ENCODE results near the gene MCC.
"Not testable (repeated sequence)": the region's sequence is repeated elsewhere in the genome, so short reads cannot be mapped to it uniquely, and the experiment has no call there.

MCC gene

DNA sequence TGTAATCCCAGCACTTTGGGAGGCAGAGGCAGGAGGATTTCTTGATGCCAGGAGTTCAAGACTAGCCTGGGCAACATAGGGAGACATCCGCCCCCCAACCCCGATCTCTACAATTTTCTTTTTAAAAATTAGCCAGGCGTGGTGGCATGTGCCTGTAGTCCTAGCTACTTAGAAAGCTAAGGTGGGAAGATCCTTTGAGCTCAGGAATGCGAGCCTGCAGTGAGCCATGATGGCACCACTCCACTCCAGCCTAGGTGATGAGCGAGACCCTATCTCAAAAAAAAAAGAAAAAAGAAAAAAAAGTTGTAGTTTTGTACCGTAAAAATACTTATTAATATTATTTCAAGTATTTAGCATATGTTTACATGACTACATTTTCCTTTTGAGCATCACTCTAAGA lies 82.7 kb downstream of the MCC start:
- no peak for DNase-seq

DNA sequence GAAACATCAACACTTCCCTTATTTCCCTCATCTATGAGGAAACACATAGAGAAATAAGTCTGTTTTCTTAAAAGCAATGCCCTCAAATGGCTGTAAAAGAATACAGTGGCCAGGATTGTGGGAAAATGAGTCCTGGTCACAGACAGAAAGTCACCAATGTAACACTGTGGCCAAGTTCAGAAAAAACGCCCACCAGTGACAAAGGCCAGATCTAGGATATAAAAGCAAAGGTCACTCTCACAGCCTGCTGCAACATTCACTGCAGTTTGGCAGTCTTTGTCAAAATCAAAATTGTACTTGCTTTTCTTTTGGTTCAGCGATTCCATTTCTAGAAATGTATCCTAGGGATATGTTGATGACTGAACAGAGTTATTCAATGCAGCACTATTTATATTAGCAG lies 84.0 kb downstream of the MCC start:
- no peak for DNase-seq

DNA sequence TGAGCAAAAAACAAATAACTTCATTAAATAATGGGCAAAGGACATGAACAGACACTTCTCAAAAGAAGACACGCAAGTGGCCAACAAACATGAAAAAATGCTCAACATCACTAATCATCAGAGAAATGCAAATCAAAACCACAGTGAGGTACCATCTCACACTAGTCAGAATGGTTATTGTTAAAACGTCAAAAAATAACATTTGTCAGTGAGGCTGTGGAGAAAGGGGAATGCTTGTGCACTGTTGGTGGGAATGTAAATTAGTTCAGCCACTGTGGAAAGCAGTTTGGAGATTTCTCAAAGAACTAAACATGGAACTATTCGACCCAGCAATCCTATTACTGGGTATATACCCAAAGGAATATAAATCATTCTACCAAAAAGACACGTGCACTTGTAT lies 90.3 kb downstream of the MCC start:
- not testable (repeated sequence) for DNase-seq

DNA sequence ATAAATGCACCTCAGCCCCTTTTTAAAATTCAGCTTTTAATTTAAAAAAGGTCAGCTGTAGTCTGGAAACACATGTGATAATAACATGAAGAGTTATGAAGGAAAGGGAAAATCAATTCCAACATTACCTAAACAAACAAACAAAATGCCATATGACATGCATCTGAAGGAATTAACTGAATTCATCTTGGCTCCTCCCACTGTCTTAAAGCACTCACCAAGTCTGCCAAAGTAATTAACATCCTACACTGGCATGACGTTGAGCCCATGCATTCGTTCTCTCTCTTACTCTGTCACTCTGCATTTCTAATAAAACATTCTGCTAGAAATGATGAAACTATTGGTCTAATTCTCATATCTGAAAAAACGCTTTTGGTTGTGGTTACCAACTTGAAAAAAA lies 91.2 kb downstream of the MCC start:
- no peak for DNase-seq

DNA sequence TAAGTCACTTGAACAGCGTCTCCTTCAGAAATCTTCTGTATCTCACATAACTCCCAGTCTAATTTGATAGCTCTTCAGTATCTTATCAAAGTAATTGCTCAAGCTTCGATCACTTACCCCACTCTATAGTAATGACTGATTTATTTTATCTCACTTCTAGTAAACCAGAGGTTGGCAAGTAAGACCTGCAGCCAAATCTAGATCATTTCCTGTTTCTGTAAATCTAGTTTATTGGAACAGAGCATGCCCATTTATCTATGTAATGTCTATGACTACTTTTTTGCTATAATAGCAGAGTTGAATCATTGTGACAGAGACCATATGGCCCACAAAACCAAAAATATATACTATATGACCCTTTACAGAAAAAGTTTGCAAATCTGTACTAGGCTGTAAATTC lies 93.6 kb downstream of the MCC start:
- no peak for DNase-seq

DNA sequence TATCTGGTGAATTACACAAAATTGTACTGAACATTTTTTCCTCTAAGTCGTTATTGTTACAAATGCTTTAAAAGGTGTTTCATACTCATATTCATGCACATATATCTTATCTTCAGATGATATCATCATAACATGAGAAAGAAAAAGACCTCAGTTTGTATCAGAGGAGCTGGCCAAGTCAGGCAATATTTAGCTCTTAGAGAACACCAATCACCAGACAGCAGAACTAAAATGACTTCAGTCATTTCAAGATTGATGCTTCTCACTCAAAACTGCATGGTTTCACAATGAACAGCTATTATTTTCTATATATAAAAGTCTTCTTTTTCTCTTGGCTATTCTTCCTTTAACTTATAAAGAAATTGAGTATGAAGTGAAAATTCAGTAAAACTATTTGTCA lies 98.0 kb downstream of the MCC start:
- no peak for DNase-seq

DNA sequence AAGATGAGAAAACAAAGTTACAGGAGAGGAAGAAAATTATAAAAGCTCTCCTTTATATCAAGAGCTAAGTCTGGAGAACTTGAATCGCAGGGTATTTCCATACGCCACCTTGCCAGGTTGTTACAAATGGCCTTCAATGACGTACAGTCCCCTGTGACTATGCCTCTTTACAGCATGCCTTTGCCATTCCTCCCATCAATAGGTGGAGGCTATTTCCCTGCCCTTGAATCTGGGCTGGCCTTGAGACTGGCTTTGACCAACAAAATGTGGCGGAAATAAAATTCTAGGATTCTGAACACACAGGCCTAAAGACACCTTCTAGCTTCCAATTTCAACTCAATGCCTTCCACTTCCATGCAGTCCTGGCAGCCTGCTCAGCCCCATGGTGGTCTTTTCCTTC lies 99.1 kb downstream of the MCC start:
- no peak for DNase-seq

DNA sequence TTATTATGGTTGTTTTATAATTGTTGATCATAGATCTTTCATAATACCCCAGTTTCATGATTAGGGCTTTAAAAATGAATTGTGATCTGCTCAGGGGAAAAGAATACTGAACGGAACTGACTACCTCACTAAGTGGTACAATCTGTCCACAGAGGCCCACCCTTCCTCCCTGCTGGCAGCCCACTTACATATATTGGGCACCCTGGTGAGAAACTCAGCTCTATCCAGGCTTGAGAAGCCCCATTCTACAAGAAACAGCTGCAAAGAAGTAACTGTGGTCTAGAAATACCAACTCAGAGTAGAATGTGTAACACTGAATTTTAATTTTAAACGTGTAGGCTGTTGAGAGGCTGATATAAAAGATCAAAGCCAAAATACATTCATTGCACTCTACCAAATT lies 100.4 kb downstream of the MCC start:
- DNase-seq = no peak

DNA sequence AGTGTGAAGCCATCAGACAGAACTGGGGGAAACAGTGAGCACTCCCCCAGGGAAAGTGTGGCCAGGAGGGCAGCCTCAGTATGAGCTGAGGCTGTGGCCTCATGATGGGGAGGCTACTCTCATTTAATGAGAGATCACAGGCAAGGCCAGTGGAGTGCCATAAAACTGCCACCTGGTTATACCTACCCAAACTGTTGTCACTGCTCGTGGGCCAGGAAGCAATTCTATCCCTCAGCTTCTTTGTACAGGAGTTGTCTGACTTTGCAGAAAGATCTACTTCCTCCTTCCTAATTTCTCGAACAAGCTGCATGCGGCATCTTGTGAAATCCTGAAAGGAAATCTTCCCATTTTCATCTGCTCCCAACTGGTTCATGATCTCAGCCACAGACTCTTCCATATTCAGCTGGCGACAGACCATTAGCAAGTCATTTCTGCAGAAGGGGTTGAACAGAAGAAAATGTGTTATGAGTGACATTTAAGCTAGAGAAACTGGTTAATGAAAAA lies 103.4 kb downstream of the MCC start:
- DNase-seq = no peak

DNA sequence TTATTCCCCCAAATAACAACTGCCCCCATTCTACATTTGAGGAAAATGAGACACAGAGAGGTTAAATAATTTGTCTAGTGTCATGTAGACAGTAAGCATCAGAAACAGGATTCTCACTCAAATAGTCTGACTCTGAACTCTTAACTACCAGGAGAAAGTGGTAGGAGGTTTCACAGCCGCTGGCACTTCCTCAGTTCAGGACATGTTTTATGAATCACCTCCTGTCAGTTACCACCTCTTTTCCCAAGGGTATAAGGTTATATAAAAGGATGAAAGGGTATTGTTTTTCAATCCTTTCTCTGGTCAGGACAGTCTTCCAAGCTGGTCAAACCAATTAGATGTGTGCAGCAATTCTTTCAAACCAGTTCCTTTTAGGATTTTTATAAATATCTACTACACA lies 105.5 kb downstream of the MCC start:
- no peak for DNase-seq

DNA sequence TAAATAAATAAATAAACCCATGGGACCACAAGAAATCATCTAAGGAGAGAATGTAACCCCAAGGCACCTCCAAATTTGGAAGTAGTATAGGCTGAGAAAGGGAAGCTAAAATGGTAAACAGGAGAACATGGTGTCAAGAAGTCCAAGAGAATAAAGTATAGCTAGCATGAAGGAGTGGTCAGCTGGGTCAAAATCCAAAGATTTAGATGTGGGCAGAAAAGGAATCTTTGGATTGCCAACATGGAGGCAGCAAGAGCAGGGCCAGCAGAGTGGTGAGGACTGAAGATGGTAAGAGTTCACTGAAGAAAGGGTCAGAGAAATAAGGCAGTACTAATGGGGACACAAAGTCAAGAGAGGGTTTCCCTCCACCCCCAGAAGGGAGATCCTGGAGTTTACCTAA lies 106.5 kb downstream of the MCC start:
- no peak for DNase-seq

DNA sequence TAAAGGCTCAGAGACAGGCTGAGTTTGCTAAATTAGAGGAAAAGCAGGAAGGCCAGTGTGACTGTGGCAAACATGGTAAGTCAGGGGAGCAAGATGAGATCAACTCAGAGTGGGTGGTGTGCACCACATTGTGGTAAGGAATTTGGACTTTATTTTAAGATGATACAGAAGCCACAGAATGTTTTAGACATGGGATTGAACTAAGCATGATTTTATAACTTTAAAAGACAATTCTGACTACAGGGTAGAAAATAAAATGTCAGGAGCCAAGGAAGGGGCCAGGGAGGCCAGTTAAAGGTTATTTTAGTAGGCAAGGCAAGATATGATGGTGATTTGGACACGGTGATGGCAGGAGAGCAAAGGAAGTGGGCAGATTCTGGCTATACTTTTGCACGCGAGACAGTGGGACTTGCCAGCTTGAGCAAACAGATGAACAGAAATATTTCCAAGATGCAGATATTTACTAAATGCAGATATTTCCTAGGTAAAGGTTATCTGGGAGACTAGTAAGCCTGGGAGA lies 107.4 kb downstream of the MCC start:
- no peak for DNase-seq

DNA sequence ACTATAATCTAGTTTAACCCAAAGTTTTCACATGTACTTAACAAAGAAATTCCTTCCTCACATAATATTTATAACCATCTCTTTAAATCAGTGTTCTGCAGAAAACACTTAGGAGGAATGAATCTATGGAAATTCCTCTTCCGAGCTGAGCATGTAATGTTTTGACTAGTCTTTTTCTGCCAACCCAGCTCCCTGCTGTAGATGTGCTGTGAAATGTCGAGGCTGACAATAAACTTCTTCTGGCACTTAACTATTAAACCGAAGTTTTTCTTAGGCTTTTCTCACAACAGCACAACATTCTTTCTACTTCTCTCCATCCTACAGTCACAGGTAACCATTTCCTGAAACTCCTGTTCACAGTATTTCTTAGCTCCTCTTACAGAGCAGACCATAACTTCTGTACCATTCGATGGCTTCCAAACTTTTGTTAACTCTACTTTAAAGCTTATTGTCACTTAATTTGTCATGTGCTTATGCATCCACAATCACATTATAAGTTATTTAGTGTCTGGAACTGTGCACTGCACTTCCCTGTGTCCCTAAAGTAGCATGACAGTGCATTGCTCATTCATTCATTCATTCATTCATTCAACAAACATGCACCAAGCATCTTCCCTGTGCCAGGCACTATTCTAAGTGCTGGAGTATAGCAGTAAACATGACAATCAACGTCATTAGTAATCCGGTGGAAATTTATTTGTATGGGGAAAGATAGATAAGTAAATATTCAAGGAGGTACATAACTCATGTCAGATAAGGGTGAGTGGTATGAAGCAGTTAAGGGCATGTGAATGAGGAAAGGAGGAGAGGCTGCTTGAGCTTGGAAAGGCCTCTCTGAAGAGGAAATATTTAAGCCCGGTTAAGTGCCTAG lies 108.1 kb downstream of the MCC start:
- DNase-seq = no peak

DNA sequence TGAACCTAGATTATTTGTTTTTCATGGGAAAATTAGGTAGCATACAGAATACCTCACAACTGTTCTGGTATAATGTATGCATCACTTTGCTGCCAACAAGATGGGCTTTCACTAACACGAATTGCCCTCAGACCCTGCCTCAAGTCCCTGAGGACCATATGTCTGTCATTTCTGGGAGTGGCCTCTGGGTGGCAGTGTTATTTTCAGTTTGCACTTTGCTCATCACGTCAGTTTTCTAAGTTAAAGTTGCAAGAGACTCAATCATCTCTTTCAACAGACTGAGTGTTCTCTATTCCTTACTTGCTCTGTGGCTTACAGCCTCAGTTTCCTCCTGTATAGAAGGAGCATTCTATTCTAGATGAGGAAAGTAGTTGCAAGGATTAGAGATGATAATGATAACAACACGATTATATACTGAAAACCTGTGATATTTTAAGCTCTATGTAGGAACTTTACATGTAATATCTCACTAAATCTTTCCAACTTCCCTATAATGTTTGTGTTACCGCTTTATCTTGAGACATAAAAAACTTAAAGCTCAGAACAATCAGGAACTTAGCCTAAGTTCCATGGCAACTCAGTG lies 109.2 kb downstream of the MCC start:
- peak; percentile 20 to 60 for DNase-seq

DNA sequence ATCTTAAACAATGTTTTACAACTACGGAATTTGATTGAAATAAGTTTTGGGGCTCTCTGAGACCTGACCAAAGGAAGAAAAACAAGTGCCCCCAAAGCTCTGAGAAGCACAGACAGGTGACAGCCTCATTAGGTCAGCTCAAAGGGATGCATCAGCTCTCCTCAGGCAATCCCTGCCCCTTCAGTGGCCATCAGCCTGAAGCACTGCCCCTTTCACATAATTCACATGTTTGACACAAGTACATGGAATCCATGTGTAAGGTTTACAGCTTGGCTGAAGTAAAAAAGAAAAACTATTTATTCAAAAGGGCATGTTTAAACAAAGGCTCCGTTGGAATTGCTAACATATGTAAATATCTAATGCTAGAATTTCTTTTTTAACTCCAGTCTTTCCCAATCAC lies 109.7 kb downstream of the MCC start:
- DNase-seq = no peak

DNA sequence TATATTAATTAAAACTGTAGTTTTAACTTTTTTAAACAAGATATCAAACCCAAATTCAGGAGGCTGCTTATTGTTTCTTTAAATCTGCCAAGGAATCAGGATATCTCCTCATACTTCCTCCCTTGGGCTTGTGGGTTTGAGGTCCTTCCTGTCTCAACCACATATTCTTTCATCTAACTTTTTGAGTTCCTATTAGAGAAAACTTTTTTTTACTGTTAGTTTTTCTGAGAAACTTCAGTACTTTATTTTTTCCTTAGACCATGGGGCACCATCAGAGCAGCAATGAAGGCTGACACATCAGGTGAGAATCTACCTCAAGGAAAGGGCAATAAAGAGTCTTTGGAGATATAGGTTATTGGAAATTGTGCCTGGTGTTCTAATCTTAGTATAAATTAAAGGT lies 110.2 kb downstream of the MCC start:
- DNase-seq = peak in 1 of 2 donors; percentile 53

DNA sequence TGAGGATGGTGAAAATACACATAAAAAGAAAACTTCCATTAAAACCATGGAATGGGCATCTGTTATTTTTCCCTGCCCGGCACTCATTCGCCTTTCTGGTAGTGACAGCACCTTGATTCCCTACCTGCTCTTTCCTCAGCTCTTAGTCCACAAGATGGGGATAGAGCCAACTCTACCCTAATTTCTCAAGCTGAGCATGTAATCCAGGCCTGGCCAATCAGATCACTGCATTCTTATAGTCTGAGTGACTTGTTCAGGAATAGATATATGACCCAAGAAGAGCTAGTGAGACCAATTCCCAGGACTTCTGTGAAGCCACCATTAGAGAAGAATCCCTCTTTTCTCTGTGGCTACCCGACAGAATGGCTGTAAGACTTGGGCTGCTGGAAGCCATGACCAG lies 111.6 kb downstream of the MCC start:
- DNase-seq = no peak

DNA sequence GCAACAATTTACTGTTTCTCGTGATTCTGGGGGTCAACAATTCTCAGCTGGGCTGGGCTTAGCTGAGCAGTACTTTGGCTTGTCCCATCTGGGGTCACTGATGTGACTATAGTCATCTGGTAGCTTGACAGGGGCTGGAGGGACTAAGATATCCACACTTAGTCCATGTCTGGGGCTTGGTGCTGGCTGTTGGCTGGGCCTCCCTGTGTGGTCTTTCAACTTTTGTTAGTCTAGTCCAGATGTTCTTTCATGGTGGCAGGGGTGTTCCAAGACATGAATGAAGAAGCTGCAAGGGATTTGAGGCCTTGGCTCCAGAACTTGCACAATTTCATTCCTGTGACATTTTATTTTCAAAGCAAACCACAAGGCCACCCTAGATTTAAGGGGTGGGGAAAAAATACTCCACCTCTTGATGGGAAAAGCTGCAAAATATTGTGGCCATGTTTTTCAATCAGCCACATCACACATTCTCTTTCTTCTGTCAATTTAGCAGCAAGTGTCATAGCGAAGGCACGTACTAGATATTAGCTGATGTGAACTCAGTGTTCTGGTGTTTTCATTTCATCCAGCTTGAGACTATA lies 112.7 kb downstream of the MCC start:
- no peak for DNase-seq

DNA sequence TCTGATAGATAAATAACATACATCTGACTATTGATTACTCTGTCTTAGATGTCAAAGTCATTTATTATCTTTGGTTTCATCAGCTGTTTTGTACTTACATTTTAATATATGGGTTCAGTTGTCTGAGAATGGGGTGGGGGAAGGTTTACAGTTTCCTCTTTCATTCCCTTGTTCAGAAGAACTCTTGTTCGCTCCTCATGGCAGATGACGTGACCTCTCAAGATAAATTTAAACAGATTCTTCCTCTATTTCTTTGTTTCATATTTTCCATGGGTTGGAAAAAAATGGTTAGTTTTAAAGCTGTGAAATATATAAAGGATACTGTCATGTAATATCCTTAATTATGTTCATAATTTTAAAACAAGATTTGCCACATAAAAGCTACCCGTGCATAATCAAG lies 114.8 kb downstream of the MCC start:
- no peak for DNase-seq

DNA sequence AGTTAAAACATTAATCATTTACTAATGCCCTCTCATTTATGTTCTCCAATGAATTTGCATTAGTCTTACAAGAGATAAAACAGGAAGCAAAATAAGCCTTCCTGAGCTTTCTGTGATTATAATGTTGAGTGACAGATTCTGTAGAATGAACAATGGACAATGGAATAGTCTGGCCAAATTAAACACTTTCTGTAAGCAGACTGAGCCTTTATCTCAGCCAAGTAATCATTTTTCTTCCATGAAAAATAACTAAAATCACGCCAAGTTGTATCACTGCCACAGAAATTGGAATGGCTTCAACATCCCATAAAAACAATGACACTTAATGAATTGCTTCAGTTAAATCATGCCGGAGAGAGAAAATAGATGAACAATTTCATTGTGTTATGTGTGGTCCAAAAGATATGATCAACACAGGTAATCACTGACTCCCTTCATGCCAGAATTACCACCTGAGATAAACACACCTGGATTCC lies 116.5 kb downstream of the MCC start:
- DNase-seq = no peak

DNA sequence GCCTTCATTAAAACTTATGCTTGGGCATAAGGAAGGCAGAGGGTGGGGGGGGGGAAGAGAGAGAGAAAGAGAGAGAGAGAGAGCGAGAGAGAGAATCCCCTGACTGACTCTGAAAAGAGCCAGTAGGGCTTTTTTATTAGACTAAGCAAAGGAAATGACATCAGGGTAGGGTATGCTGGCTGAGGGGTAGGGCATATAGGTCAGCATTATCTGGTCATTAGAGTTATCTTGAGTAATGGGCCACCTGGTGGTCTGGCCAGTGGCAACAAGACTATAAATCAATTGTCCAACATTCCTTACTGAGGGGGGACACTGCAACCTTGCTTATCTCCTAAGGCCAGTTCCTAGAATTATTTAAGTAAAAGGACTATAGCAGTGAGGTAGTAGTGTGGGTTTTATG lies 120.7 kb downstream of the MCC start:
- no peak for DNase-seq

DNA sequence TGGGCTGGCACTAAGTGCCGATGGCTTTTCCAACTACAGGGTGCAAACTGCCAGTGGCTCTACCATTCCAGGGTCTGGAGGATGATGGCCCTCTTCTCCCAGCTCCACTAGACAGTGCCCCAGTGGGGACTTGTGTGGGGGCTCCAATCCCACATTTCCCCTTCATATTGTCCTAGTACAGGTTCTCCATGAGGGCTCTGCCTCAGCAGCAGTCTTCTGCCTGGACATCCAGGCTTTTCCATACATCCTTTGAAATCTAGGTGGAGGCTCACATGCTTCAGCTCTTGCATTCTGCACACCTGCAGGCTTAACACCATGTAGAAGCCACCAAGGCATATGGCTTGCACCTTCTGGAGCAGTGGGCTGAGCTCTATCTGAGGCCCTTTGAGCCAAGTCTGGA lies 123.8 kb downstream of the MCC start:
- no peak for DNase-seq

DNA sequence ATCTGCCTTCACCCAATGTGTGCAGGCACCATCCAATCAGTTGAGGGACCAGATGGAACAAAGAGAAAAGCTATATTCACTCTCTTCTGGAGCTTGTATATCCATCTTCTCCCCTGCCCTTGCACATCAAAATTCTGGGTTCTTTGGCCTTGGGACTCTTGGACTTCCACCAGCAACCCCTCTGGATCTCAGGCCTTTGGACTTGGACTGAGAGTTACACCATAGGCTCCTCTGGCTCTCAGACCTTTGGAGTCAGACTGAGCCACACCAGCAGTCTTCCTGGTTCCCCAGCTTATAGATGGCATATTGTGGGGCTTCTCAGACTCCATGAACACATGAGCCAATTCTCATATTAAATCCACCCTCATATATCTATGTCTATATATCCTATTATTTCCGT lies 126.6 kb downstream of the MCC start:
- DNase-seq = no peak

DNA sequence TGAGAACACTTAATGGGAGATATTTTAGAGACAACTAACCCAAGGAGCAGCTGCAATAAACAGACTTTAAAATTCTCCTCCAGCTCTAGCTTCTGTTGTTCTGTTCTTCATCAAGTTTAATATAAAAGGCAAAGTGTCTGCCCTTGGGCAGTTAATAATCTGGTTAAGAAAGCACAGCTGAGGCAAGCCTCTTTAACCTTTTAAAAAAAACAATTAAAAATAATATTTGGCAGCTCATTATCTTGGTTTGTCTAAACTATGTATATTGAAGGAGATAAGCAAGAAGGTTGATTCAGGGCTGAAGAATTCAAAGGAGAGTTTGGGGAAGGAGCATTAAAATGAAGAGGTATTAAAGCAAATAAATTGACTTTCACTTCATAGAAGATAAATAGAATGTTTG lies 128.8 kb downstream of the MCC start:
- DNase-seq = no peak

Measured in CD4-positive, alpha-beta T cell treated with Interferon alpha-2 for 1 hour (primary cell).